H9 (cell line): ENCODE results near the gene ZNF365. TPM values are rescaled to one million over a fixed set of nuclear protein-coding genes. Genes with fewer than 3 reads are reported as not detected.

Experiments
- DNase-seq: peaks from one replicate; pipeline ENCODE4 v3.0.0-alpha.2; 2017
- H2AFZ ChIP-seq: one replicate; pipeline ENCODE4 v1.6.1; 2013; ENCODE audit warnings: mild to moderate bottlenecking, low read length, control low read depth, moderate library complexity
- H2AK5ac ChIP-seq: 2 replicates; pipeline ENCODE4 v1.6.1; 2013; ENCODE audit warnings: low read length, control low read depth, mixed read lengths; ENCODE audit not compliant: insufficient read length
- H2BK120ac ChIP-seq: one replicate; pipeline ENCODE4 v1.6.1; 2013; ENCODE audit warnings: low read depth, mild to moderate bottlenecking, low read length, control low read depth, inconsistent platforms; ENCODE audit not compliant: poor library complexity, severe bottlenecking
- H2BK12ac ChIP-seq: 2 replicates; pipeline ENCODE4 v1.6.1; 2013; ENCODE audit warnings: low read length, control low read depth, mixed read lengths, low read depth; ENCODE audit not compliant: insufficient read length
- H2BK15ac ChIP-seq: 2 replicates; pipeline ENCODE4 v1.6.1; 2013; ENCODE audit warnings: low read depth, low read length, control low read depth
- H2BK20ac ChIP-seq: one replicate; pipeline ENCODE4 v1.6.1; 2013; ENCODE audit warnings: low read depth, mild to moderate bottlenecking, low read length, control low read depth, inconsistent platforms; ENCODE audit not compliant: poor library complexity, severe bottlenecking
- H2BK5ac ChIP-seq: 2 replicates; pipeline ENCODE4 v1.6.1; 2013; ENCODE audit warnings: low read length, control low read depth, mixed read lengths; ENCODE audit not compliant: insufficient read length
- H3K14ac ChIP-seq: 2 replicates; pipeline ENCODE4 v1.6.1; 2013; ENCODE audit warnings: low read length, control low read depth; ENCODE audit not compliant: insufficient read depth
- H3K18ac ChIP-seq: 2 replicates; pipeline ENCODE4 v1.6.1; 2013; ENCODE audit warnings: low read depth, mild to moderate bottlenecking, mixed read lengths, low read length, control low read depth; ENCODE audit not compliant: insufficient read length
- H3K23ac ChIP-seq: 2 replicates; pipeline ENCODE4 v1.6.1; 2013; ENCODE audit warnings: low read length, control low read depth, mixed read lengths, low read depth; ENCODE audit not compliant: insufficient read length
- H3K23me2 ChIP-seq: 2 replicates; pipeline ENCODE4 v1.6.1; 2013; ENCODE audit warnings: low read depth, mild to moderate bottlenecking, mixed read lengths, low read length, control low read depth; ENCODE audit not compliant: insufficient read length, poor library complexity, severe bottlenecking
- H3K27ac ChIP-seq: 2 replicates; pipeline ENCODE4 v1.5.1; 2013; ENCODE audit warnings: low read length, control low read depth, mixed read lengths, low read depth; ENCODE audit not compliant: insufficient read length
- H3K27me3 ChIP-seq: 2 replicates; pipeline ENCODE4 v1.6.1; 2013; ENCODE audit warnings: low read length, control low read depth, inconsistent platforms; ENCODE audit not compliant: insufficient read depth
- H3K4ac ChIP-seq: 2 replicates; pipeline ENCODE4 v1.6.1; 2013; ENCODE audit warnings: low read depth, mild to moderate bottlenecking, control low read depth, inconsistent platforms, low read length, moderate library complexity
- H3K4me1 ChIP-seq: 2 replicates; pipeline ENCODE4 v1.6.1; 2013; ENCODE audit warnings: low read length, control low read depth, inconsistent platforms; ENCODE audit not compliant: insufficient read depth
- H3K4me2 ChIP-seq: 2 replicates; pipeline ENCODE4 v1.6.1; 2013; ENCODE audit warnings: low read length, control low read depth, mixed read lengths; ENCODE audit not compliant: insufficient read length, insufficient read depth
- H3K56ac ChIP-seq: 2 replicates; pipeline ENCODE4 v1.6.1; 2013; ENCODE audit warnings: low read depth, mild to moderate bottlenecking, mixed read lengths, low read length, control low read depth; ENCODE audit not compliant: insufficient read length
- H3K79me1 ChIP-seq: 2 replicates; pipeline ENCODE4 v1.6.1; 2013; ENCODE audit warnings: low read depth, mild to moderate bottlenecking, moderate library complexity, low read length, control low read depth, inconsistent platforms; ENCODE audit not compliant: insufficient read depth, poor library complexity, severe bottlenecking
- H3K79me2 ChIP-seq: 2 replicates; pipeline ENCODE4 v1.6.1; 2013; ENCODE audit warnings: low read length, control low read depth, inconsistent platforms; ENCODE audit not compliant: insufficient read depth
- H3K9ac ChIP-seq: 2 replicates; pipeline ENCODE4 v1.6.1; 2013; ENCODE audit warnings: low read length, control low read depth, mixed read lengths; ENCODE audit not compliant: insufficient read length; ENCODE audit errors: extremely low read depth
- H3K9me3 ChIP-seq: one replicate; pipeline ENCODE4 v1.6.1; 2013; ENCODE audit warnings: low read depth, low read length, inconsistent platforms; ENCODE audit not compliant: control insufficient read depth
- H3T11ph ChIP-seq: one replicate; pipeline ENCODE4 v1.6.1; 2013; ENCODE audit warnings: mild to moderate bottlenecking, low read length, control low read depth, inconsistent platforms
- H4K20me1 ChIP-seq: one replicate; pipeline ENCODE4 v1.6.1; 2013; ENCODE audit not compliant: control insufficient read depth, insufficient read length, insufficient read depth
- H4K5ac ChIP-seq: 2 replicates; pipeline ENCODE4 v1.6.1; 2013; ENCODE audit warnings: low read depth, mild to moderate bottlenecking, mixed read lengths, low read length, control low read depth; ENCODE audit not compliant: insufficient read length
- H4K8ac ChIP-seq: replicated peaks from 2 replicates; pipeline ENCODE4 v1.6.1; 2013; ENCODE audit warnings: low read length, control low read depth, mixed read lengths, low read depth; ENCODE audit not compliant: insufficient read length
- H4K91ac ChIP-seq: 2 replicates; pipeline ENCODE4 v1.6.1; 2013; ENCODE audit warnings: low read depth, mild to moderate bottlenecking, moderate library complexity, mixed read lengths, low read length, control low read depth; ENCODE audit not compliant: insufficient read length
- H3K27ac Mint-ChIP-seq, 3 experiments: 2 replicates in 2 of 3; 3 replicates in 1 of 3; pipeline ENCODE4 v1.8.0; 2020 to 2021; ENCODE audit warnings: mixed read lengths in 3 of 3, mild to moderate bottlenecking in 1 of 3, moderate library complexity in 1 of 3
- H3K27me3 Mint-ChIP-seq: 2 replicates; pipeline ENCODE4 v1.8.0; 2021; ENCODE audit warnings: low read depth, mild to moderate bottlenecking, moderate library complexity, mixed read lengths
- H3K36me3 Mint-ChIP-seq, 3 experiments: 2 replicates in 2 of 3; 3 replicates in 1 of 3; pipeline ENCODE4 v1.8.0; 2020 to 2021; ENCODE audit warnings: low read depth in 3 of 3, mixed read lengths in 3 of 3; ENCODE audit not compliant: insufficient read depth in 1 of 3
- H3K4me1 Mint-ChIP-seq, 2 experiments: 2 replicates each; pipeline ENCODE4 v1.8.0; 2020; ENCODE audit warnings: mixed read lengths in 2 of 2
- H3K4me3 Mint-ChIP-seq, 2 experiments: 2 replicates in 1 of 2; 3 replicates in 1 of 2; pipeline ENCODE4 v1.8.0; 2020 to 2021; ENCODE audit warnings: mild to moderate bottlenecking in 2 of 2, mixed read lengths in 2 of 2, moderate library complexity in 1 of 2
- H3K9me3 Mint-ChIP-seq, 2 experiments: 2 replicates in 1 of 2; 3 replicates in 1 of 2; pipeline ENCODE4 v1.8.0; 2020; ENCODE audit warnings: mild to moderate bottlenecking in 2 of 2, mixed read lengths in 2 of 2, moderate library complexity in 1 of 2
- WGBS: extraction: QIAGEN DNeasy Blood & Tissue Kit; methylation state at CpG from one replicate; pipeline ENCODE4 v1.1.7; 2013; ENCODE audit warnings: missing lambda C conversion rate, low lambda C conversion rate, mixed read lengths; ENCODE audit not compliant: insufficient read length; ENCODE audit errors: extremely low coverage; 5-methylcytosine and 5-hydroxymethylcytosine counted together
- total RNA-seq: library from RNA; stranded (reverse); gene quantifications from 2 replicates; pipeline ENCODE4 v1.2.1, GENCODE V29; 2021
- TF ChIP-seq, protein P1 (sequence below): fragments of 200-600 bp; sonication (generic); conservative IDR thresholded peaks from 3 replicates; pipeline ENCODE4 v1.8.0; 2021; ENCODE audit warnings: antibody characterized with exemption, mild to moderate bottlenecking

ZNF365 gene
- total RNA-seq, 1 experiment from 2014 or later: 0.59 TPM

- no CpG with 5 or more reads among the region's 6 CpGs for WGBS
- Histone ChIP-seq H3T11ph (no peak overlapping the region), H3K27ac (no peak overlapping the region), H3K4me2 (no peak overlapping the region), H3K4me1 (no peaks in the 10 kb centered on the region), H3K9me3 (no peaks in the 10 kb centered on the region), H2BK20ac (no peak overlapping the region), H3K14ac (no peak overlapping the region), H4K5ac (no peak overlapping the region), H3K9ac (no peak overlapping the region), H4K8ac (no peak overlapping the region), H2BK120ac (no peak overlapping the region), H2BK15ac (no peak overlapping the region), H3K18ac (no peak overlapping the region), H4K20me1 (no peaks in the 10 kb centered on the region), H2AFZ (no peak overlapping the region), H3K4ac (no peak overlapping the region), H3K79me2 (no peaks in the 10 kb centered on the region), H4K91ac (no peak overlapping the region), H3K23me2 (no peaks in the 10 kb centered on the region), H3K27me3 (no peaks in the 10 kb centered on the region), H3K79me1 (no peaks in the 10 kb centered on the region), H3K23ac (no peak overlapping the region), H2BK12ac (no peak overlapping the region), H2BK5ac (no peak overlapping the region), H3K56ac (no peak overlapping the region), H2AK5ac (no peak overlapping the region)
- H3K9me3 Mint-ChIP-seq: peaks cover 0 to 4% of the 10 kb centered on the region in 2 experiments; a peak in 1 of 5 replicates
- no peaks in the 10 kb centered on the region for H3K4me1 Mint-ChIP-seq
- H3K27me3 Mint-ChIP-seq: no peaks in the 10 kb centered on the region; the same call in none of the 2 replicates
- no peaks in the 10 kb centered on the region for H3K36me3 Mint-ChIP-seq
- H3K27ac Mint-ChIP-seq: no peak overlapping the region
- no peak for DNase-seq
- no peak overlapping the region for H3K4me3 Mint-ChIP-seq
- TF ChIP-seq, protein P1, sequence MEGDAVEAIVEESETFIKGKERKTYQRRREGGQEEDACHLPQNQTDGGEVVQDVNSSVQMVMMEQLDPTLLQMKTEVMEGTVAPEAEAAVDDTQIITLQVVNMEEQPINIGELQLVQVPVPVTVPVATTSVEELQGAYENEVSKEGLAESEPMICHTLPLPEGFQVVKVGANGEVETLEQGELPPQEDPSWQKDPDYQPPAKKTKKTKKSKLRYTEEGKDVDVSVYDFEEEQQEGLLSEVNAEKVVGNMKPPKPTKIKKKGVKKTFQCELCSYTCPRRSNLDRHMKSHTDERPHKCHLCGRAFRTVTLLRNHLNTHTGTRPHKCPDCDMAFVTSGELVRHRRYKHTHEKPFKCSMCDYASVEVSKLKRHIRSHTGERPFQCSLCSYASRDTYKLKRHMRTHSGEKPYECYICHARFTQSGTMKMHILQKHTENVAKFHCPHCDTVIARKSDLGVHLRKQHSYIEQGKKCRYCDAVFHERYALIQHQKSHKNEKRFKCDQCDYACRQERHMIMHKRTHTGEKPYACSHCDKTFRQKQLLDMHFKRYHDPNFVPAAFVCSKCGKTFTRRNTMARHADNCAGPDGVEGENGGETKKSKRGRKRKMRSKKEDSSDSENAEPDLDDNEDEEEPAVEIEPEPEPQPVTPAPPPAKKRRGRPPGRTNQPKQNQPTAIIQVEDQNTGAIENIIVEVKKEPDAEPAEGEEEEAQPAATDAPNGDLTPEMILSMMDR: no peak
Observed at GRCh38 chr10:62450912-62451610, 76.9 kb downstream of the ZNF365 start.
